Tibial nerve (tissue), 3 donors: Measurements from ENCODE around the gene PHTF2.

Source experiments
- CTCF ChIP-seq, 5 experiments: fragments of 200-600 bp in 3 of 5; fragments of 450-650 bp in 2 of 5; sonication (generic) in 3 of 5; IDR thresholded peaks; one replicate each; pipeline ENCODE4 v1.5.1; 2016 to 2019; ENCODE audit warnings: antibody characterized with exemption in 5 of 5, mild to moderate bottlenecking in 3 of 5, moderate library complexity in 2 of 5
- POLR2A ChIP-seq, 2 donors: fragments of 450-650 bp; IDR thresholded peaks; one replicate each; pipeline ENCODE4 v1.6.1; 2017; ENCODE audit warnings: antibody characterized with exemption in 2 of 2, mild to moderate bottlenecking in 2 of 2, moderate library complexity in 2 of 2

GRCh38 chr7:77908664-77909063, 110.1 kb downstream of the PHTF2 start:
- no peak for TF ChIP-seq CTCF (IDR thresholded peaks at IDR 0.05)
- TF ChIP-seq POLR2A (IDR thresholded peaks at IDR 0.05): no peak
